GM18870 (cell line): ENCODE measurements around the gene ALDH8A1.

Experiments used
- ATAC-seq: cut with Tn5 transposase; IDR thresholded peaks from one replicate; pipeline ENCODE4 v1.9.1; 2021; ENCODE audit warnings: moderate library complexity; ENCODE audit not compliant: unreplicated experiment

ALDH8A1 gene

GRCh38 chr6:134873500-134874388, 76.2 kb downstream of the ALDH8A1 start:
- ATAC-seq, result no peak

GRCh38 chr6:134870677-134871498, 79.0 kb downstream of the ALDH8A1 start:
- peak; percentile 91 for ATAC-seq

- ATAC-seq, result no peak
Observed at GRCh38 chr6:134868812-134869211, 81.1 kb downstream of the ALDH8A1 start.
